Keratinocyte (primary cell): ENCODE results near the gene CD300LD. TPM values are rescaled to one million over a fixed set of nuclear protein-coding genes. Genes with fewer than 3 reads are reported as not detected.

ENCODE experiments used
- DNase-seq: peaks from one replicate; pipeline ENCODE4 v3.0.0-alpha.2; 2011; ENCODE audit warnings: low read depth, missing footprints, low spot score
- FAIRE-seq: peaks from 2 replicates; lab custom pipeline; 2011; peaks lifted over from hg19 to GRCh38; lab: Jason Lieb, UNC
- H2AFZ ChIP-seq: 2 replicates; pipeline ENCODE4 v1.6.0; 2012; ENCODE audit warnings: low read length, control low read depth, inconsistent platforms; ENCODE audit not compliant: control insufficient read depth
- H3K27ac ChIP-seq: 2 replicates; pipeline ENCODE4 v1.5.1; 2011; ENCODE audit warnings: low read length; ENCODE audit not compliant: control insufficient read depth, insufficient read depth
- H3K27me3 ChIP-seq: 3 replicates; pipeline ENCODE4 v1.6.0; 2011; ENCODE audit warnings: low read length; ENCODE audit not compliant: control insufficient read depth, insufficient read depth; ENCODE audit errors: extremely low read depth
- H3K36me3 ChIP-seq, 2 experiments: 2 replicates in 1 of 2; 3 replicates in 1 of 2; pipeline ENCODE4 v1.5.1; 2011; ENCODE audit warnings: low read length in 2 of 2, mild to moderate bottlenecking in 1 of 2; ENCODE audit not compliant: control insufficient read depth in 2 of 2, insufficient read depth in 2 of 2; ENCODE audit errors: extremely low read depth in 1 of 2
- H3K4me1 ChIP-seq: 3 replicates; pipeline ENCODE4 v1.5.1; 2011; ENCODE audit warnings: low read length; ENCODE audit not compliant: control insufficient read depth, insufficient read depth; ENCODE audit errors: extremely low read depth
- H3K4me2 ChIP-seq: 3 replicates; pipeline ENCODE4 v1.6.0; 2011; ENCODE audit warnings: low read depth, low read length; ENCODE audit not compliant: control insufficient read depth, insufficient read depth; ENCODE audit errors: extremely low read depth
- H3K4me3 ChIP-seq, 3 experiments: fragments of 200-600 bp in 1 of 3; sonication (generic) in 1 of 3; 2 replicates in 2 of 3; 3 replicates in 1 of 3; pipeline ENCODE4 v1.5.1; 2011 to 2016; ENCODE audit warnings: low read length in 3 of 3, mild to moderate bottlenecking in 3 of 3, control low read depth in 2 of 3, inconsistent platforms in 1 of 3, low read depth in 1 of 3, mixed read lengths in 1 of 3, mixed run types in 1 of 3, moderate library complexity in 1 of 3; ENCODE audit not compliant: control insufficient read depth in 2 of 3, insufficient read depth in 2 of 3; ENCODE audit errors: extremely low read depth in 1 of 3
- H3K79me2 ChIP-seq: 2 replicates; pipeline ENCODE4 v1.6.0; 2012; ENCODE audit warnings: low read length; ENCODE audit not compliant: control insufficient read depth, insufficient read depth
- H3K9ac ChIP-seq: 3 replicates; pipeline ENCODE4 v1.6.0; 2011; ENCODE audit warnings: low read length; ENCODE audit not compliant: control insufficient read depth, insufficient read depth; ENCODE audit errors: extremely low read depth
- H3K9me1 ChIP-seq: 3 replicates; pipeline ENCODE4 v1.6.0; 2011; ENCODE audit warnings: low read length; ENCODE audit not compliant: control insufficient read depth, insufficient read depth; ENCODE audit errors: extremely low read depth
- H3K9me3 ChIP-seq: 2 replicates; pipeline ENCODE4 v1.5.1; 2012; ENCODE audit warnings: low read depth, low read length; ENCODE audit not compliant: control insufficient read depth
- H4K20me1 ChIP-seq: 3 replicates; pipeline ENCODE4 v1.6.0; 2011; ENCODE audit warnings: low read length; ENCODE audit not compliant: control insufficient read depth, insufficient read depth; ENCODE audit errors: extremely low read depth
- EZH2 ChIP-seq: IDR thresholded peaks from one replicate; pipeline ENCODE4 v1.6.1; 2012; ENCODE audit warnings: inconsistent platforms, mild to moderate bottlenecking, low read length, moderate library complexity
- dilution Hi-C: fragments of 300-500 bp; cut with MboI; formaldehyde crosslinking; loops from one replicate; pipeline ENCODE4 v1.7.0; 2020; ENCODE audit warnings: low sequenced_read_pairs; ENCODE audit not compliant: extremely low pct_ligation_motif_present
- polyA plus RNA-seq, 5 experiments: library from polyadenylated mRNA; depleted of rRNA in 3 of 5; stranded (reverse) in 3 of 5; stranded (forward) in 1 of 5; unstranded in 1 of 5; fragments of >200 nt; gene quantifications; 1 replicate in 1 of 5; 2 replicates in 3 of 5; 3 replicates in 1 of 5; pipeline versions ENCODE4 v1.2.1 to v1.2.3, GENCODE V29; 2011 to 2012; ENCODE audit warnings: missing spikeins in 2 of 5, low read depth in 1 of 5, low replicate concordance in 1 of 5
- TF ChIP-seq, protein P1 (sequence below), 3 experiments: IDR thresholded peaks in 1 of 3; conservative IDR thresholded peaks in 1 of 3; optimal IDR thresholded peaks in 1 of 3; 2 replicates in 2 of 3; 3 replicates in 1 of 3; pipeline versions ENCODE3 to v1.5.1; 2011; ENCODE audit warnings: low read length in 3 of 3, mild to moderate bottlenecking in 3 of 3, moderate library complexity in 2 of 3, control low read depth in 1 of 3, inconsistent platforms in 1 of 3; ENCODE audit not compliant: insufficient read depth in 2 of 3; ENCODE audit errors: extremely low read depth in 1 of 3

Gene CD300LD
- polyA plus RNA-seq, 1 donor (not counting 4 experiments of a cell fraction or from before 2014, with no cell fraction given): not detected

DNA sequence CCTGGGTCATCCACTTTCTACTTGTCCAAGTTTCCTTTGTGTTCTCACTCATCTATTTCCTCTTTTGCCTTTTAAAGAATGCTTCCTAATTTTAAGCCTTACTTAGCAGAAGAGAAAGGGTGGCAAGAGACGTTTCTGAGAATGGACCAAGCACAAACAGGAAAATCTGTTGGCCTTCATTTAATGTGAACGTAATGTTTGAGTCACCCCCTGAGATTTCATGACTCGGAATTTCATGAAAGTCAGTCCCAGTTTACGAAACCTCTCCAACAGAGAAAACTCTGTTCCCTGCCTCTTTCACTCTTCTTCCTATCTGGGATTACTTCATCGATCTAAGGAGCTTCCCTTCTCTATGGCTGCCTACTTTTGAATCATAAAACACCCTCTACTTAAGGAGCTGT, 31.6 kb upstream of the CD300LD start, which contains the start of gene CD300E:
Gene CD300E (minus strand): TSS at position 46 of the 401 bp plus-strand sequence. CDS start 117 bp downstream, outside the sequence.
- Histone ChIP-seq H3K4me1 (no peaks in the 10 kb centered on the region), H3K4me2 (no peak within 1 kb of the TSS), H3K4me3 (no peak within 1 kb of the TSS), H3K27me3 (peaks cover 11% of the 10 kb centered on the region), H3K79me2 (no peaks in the 10 kb centered on the region), H3K9me1 (no peaks in the 10 kb centered on the region), H2AFZ (no peak within 1 kb of the TSS), H3K27ac (no peak within 1 kb of the TSS), H3K9ac (no peak within 1 kb of the TSS), H4K20me1 (no peaks in the 10 kb centered on the region), H3K36me3 (no peaks in the 10 kb centered on the region), H3K9me3 (no peaks in the 10 kb centered on the region)
- no peak for DNase-seq
- no peak for TF ChIP-seq EZH2
- TF ChIP-seq, protein P1, sequence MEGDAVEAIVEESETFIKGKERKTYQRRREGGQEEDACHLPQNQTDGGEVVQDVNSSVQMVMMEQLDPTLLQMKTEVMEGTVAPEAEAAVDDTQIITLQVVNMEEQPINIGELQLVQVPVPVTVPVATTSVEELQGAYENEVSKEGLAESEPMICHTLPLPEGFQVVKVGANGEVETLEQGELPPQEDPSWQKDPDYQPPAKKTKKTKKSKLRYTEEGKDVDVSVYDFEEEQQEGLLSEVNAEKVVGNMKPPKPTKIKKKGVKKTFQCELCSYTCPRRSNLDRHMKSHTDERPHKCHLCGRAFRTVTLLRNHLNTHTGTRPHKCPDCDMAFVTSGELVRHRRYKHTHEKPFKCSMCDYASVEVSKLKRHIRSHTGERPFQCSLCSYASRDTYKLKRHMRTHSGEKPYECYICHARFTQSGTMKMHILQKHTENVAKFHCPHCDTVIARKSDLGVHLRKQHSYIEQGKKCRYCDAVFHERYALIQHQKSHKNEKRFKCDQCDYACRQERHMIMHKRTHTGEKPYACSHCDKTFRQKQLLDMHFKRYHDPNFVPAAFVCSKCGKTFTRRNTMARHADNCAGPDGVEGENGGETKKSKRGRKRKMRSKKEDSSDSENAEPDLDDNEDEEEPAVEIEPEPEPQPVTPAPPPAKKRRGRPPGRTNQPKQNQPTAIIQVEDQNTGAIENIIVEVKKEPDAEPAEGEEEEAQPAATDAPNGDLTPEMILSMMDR (optimal IDR thresholded peaks at IDR 0.05 in 1 of 3, IDR thresholded peaks at IDR 0.05 in 1 of 3, conservative IDR thresholded peaks at IDR 0.05 in 1 of 3; ENCODE audit: extremely low read depth in 1 of 3, insufficient read depth in 2 of 3, low read length in 3 of 3): no peak
- dilution Hi-C loops: no loop called here
- no peak for FAIRE-seq

DNA sequence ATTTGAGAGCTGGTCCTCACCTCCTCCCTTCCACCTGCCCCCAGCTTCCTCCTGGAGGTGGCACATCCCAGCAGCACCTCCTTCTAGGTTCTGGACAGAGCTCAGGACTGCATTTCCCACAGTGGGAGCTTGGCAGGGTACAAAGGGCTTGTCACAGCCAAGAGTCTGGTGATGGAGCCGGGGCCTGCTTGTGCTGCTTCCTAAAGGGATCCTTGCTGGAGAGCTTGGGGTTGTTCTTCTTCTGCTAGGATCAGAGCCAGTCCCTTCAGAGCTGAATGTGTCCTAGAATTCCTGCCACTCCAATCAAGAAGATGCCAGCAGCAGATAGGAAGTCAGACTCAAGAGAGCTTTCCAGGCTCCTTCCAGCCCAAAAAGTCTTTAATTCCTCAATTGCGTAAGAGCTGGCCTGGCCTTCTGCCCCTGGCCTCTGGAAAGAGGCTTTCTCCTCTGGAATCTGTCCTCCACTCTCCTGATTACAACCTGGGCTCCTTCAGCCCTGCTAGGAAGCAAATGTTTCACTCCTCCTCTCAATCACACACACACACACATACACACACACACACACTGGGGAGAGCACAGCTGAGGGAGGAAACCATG, 27.1 kb upstream of the CD300LD start:
- no peak for FAIRE-seq

More for the DNA sequence above, 27.1 kb upstream of the CD300LD start:
- dilution Hi-C loops: no loop called here
- Histone ChIP-seq H3K4me2 (no peak overlapping the region), H3K27me3 (peaks cover 9% of the 10 kb centered on the region), H3K4me3 (no peak overlapping the region), H3K36me3 (no peaks in the 10 kb centered on the region), H3K9ac (no peak overlapping the region), H2AFZ (no peak overlapping the region), H3K9me1 (no peaks in the 10 kb centered on the region), H3K79me2 (no peaks in the 10 kb centered on the region), H3K27ac (no peak overlapping the region), H4K20me1 (no peaks in the 10 kb centered on the region), H3K9me3 (no peaks in the 10 kb centered on the region), H3K4me1 (no peaks in the 10 kb centered on the region)
- no peak for DNase-seq
- no peak for TF ChIP-seq EZH2
- TF ChIP-seq, protein P1 (optimal IDR thresholded peaks at IDR 0.05 in 1 of 3, IDR thresholded peaks at IDR 0.05 in 1 of 3, conservative IDR thresholded peaks at IDR 0.05 in 1 of 3; ENCODE audit: extremely low read depth in 1 of 3, insufficient read depth in 2 of 3, low read length in 3 of 3): no peak
